Measurements from ENCODE around the gene FOXO6. TPM values are rescaled to one million over a fixed set of nuclear protein-coding genes. Genes with fewer than 3 reads are reported as not detected.

FOXO6 gene
- total RNA-seq, 1 donor from 2014 or later: 1.4 TPM

DNA sequence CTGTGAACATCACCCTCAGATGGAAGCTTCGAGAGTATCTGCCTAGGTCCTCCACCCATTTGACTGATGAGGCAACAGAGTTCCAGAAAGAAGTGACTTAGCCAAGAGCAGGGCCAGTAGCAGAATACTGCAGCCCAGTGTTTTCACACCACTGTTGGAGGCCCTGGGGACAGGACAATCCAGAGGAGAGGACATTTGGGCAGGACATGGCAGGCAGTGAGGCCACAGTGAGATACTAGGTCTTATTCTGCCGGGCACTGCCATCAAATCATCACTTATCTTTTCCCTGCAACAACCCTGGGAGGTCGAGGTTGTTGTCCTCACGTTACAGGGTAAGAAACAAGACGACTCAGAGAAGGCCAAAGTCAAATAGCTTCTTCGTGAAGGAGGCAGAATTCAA, 5.5 kb upstream of the FOXO6 start:
- no peak overlapping the region for H3K4me3 Mint-ChIP-seq
- TF ChIP-seq, protein P1, sequence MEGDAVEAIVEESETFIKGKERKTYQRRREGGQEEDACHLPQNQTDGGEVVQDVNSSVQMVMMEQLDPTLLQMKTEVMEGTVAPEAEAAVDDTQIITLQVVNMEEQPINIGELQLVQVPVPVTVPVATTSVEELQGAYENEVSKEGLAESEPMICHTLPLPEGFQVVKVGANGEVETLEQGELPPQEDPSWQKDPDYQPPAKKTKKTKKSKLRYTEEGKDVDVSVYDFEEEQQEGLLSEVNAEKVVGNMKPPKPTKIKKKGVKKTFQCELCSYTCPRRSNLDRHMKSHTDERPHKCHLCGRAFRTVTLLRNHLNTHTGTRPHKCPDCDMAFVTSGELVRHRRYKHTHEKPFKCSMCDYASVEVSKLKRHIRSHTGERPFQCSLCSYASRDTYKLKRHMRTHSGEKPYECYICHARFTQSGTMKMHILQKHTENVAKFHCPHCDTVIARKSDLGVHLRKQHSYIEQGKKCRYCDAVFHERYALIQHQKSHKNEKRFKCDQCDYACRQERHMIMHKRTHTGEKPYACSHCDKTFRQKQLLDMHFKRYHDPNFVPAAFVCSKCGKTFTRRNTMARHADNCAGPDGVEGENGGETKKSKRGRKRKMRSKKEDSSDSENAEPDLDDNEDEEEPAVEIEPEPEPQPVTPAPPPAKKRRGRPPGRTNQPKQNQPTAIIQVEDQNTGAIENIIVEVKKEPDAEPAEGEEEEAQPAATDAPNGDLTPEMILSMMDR (conservative IDR thresholded peaks at IDR 0.05): no peak
- no peak overlapping the region for H3K27ac Mint-ChIP-seq (ENCODE audit: unreplicated experiment)
- peaks cover 17% of the 10 kb centered on the region for H3K27me3 Mint-ChIP-seq (ENCODE audit: low read depth)
- H3K36me3 Mint-ChIP-seq (ENCODE audit: low read depth): no peaks in the 10 kb centered on the region
- peaks cover 19% of the 10 kb centered on the region for H3K4me1 Mint-ChIP-seq
- no peaks in the 10 kb centered on the region for H3K9me3 Mint-ChIP-seq
- DNase-seq (ENCODE audit: low read depth, low spot score): no peak

DNA sequence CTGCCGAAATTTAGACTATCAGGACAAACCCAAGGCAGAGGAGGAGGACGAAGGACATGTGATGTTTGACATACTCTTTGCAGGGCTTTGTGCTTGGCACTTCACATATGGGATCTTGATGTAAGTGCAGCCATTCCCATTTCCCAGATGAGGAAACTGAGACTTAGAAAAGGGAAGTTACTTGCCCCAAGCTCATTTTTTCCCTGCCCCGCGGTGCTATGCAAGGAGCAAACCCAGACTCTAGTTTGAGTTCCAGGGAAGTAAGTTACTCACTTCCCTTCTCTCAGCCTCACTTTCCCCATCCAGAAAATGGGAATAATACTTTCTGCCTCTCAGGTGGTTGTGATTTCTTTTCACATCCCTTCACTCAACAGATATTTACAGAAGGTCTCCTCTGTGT, 4.5 kb upstream of the FOXO6 start:
- no peak for DNase-seq (ENCODE audit: low read depth, low spot score)
- TF ChIP-seq, protein P1 (conservative IDR thresholded peaks at IDR 0.05): no peak
- no peak overlapping the region for H3K27ac Mint-ChIP-seq (ENCODE audit: unreplicated experiment)
- peaks cover 19% of the 10 kb centered on the region for H3K4me1 Mint-ChIP-seq
- H3K9me3 Mint-ChIP-seq: no peaks in the 10 kb centered on the region
- H3K4me3 Mint-ChIP-seq: no peak overlapping the region
- peaks cover 18% of the 10 kb centered on the region for H3K27me3 Mint-ChIP-seq (ENCODE audit: low read depth)
- no peaks in the 10 kb centered on the region for H3K36me3 Mint-ChIP-seq (ENCODE audit: low read depth)

DNA sequence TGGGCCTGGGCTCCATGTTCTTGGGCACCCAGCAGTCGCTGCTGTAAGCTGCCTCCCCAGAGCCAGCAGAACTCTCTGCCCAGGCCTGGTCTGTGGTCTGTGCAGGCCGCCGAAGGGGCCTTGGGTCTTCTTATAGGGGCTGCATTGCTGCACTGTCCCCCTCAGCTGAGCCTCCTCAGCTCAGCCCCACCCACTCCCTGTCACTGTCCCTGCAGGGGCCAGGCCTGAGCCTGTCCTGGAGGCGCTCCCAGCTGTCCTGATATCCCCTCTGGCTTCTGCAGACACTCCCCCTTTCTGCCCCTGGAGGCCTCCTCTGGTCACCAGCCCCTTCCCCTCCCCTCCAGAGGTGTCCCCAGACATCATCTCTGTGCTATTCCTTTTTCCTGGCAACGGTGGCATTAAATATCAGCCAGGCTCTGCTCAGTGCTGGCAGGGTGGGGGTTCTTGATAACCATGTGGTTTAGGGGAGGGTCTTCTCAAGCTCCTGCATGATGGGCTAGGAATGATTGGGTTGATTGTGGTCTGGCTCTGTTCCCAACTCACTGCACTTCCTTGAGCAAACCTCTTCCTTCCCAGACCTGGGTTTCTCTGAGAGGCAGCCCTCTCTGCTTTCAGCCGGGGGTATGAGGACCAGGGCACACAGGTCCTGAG, 3.7 kb upstream of the FOXO6 start:
- H3K4me3 Mint-ChIP-seq: no peak overlapping the region
- peaks cover 24% of the 10 kb centered on the region for H3K27me3 Mint-ChIP-seq (ENCODE audit: low read depth)
- TF ChIP-seq, protein P1 (conservative IDR thresholded peaks at IDR 0.05): no peak
- H3K27ac Mint-ChIP-seq (ENCODE audit: unreplicated experiment): no peak overlapping the region
- H3K9me3 Mint-ChIP-seq: no peaks in the 10 kb centered on the region
- H3K36me3 Mint-ChIP-seq (ENCODE audit: low read depth): no peaks in the 10 kb centered on the region
- DNase-seq (ENCODE audit: low read depth, low spot score): no peak
- peaks cover 12% of the 10 kb centered on the region for H3K4me1 Mint-ChIP-seq

DNA sequence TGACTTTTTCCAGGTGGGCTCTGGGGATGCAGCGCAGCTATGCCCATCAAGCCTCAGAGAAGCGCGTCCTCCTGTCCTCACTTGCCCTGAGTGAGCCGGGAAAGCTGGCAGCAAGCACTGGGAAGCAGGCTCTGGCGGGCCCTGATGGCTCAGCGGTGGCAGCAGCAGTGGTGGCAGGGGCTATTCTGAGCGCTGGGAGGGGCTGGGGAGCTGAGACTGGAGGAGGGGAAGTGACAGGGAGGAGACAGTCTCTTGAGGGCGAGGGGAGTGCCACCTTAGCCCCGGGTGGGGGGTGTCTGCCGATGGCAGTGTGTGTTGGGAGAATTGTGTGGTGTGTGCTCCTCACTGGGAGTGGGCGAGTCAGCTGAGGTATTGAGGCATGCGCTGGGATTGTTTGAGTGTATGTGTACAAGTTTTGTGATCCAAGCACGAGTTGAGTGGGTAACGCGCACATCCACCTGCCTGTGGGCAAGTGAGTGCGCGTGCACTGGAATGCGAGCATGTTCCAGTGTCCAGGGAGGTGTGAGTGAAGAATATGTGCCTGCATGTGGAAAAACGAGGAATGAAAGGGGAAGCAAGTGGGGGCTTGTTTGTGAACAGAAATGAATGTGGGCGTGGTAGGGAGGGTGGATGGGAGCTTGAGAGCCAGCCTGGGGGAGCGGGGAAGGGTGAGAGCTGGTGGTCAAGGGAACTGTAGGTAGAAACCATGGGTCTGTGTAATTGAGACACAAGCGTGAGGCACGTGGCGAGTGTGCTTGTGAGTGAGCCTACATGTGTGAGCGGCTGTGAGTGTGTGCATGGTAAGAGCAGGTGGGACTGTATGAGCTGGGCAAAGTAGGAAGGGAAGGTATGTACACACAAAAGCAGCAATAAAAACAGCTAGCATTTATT, 2.9 kb upstream of the FOXO6 start:
- Mint-ChIP-seq H3K27me3 (ENCODE audit: low read depth) (peaks cover 32% of the 10 kb centered on the region), H3K27ac (ENCODE audit: unreplicated experiment) (no peak overlapping the region), H3K36me3 (ENCODE audit: low read depth) (no peaks in the 10 kb centered on the region), H3K4me1 (peaks cover 12% of the 10 kb centered on the region), H3K9me3 (no peaks in the 10 kb centered on the region), H3K4me3 (peak overlapping the region; percentile 25)
- TF ChIP-seq, protein P1 (conservative IDR thresholded peaks at IDR 0.05): no peak
- no peak for DNase-seq (ENCODE audit: low read depth, low spot score)

DNA sequence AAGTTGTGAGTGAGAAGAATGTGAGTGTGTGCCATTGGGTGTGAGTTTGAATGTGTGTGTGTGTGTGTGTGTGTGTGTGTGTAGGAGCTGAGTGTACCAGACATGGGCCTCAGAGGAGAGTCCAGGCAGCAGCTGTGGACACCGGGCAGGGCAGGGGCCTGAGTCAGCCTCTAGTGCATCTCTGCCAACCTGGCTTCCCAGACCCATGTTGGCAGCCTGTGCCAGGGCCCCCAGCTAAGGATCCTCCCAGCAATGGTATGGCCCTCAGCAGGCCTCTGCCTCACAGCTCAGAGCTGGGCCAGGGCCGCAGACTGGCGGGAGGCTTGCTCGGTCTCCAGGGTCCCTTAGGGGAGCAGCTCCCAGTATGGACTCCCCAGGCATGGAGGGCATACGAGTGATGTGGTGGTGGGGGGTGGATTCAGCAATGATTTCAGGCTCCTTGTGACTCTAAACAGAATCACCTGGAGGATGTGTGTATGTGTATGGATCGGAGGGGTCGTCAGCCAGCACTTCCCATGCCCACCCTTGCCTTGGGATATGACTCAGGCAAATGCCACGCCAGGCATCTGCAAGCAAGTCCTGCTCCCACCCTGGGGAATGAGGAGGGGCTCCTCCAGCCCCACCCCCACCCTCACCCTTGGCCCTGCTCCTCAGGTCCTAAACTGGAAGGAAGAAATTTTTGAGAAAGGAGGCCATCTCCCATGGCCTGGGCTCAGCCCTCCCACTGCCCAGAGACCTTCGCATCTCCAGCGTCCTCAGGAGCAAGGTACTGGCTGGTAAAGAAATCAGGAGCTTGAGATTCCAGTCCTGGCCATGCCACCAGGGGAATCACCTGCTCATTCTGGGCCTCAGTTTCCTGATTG, 1.8 kb upstream of the FOXO6 start:
- Mint-ChIP-seq H3K4me3 (peak overlapping the region; percentile 78), H3K36me3 (ENCODE audit: low read depth) (no peaks in the 10 kb centered on the region), H3K27ac (ENCODE audit: unreplicated experiment) (peak overlapping the region; percentile 62), H3K9me3 (no peaks in the 10 kb centered on the region), H3K4me1 (peaks cover 12% of the 10 kb centered on the region), H3K27me3 (ENCODE audit: low read depth) (peaks cover 41% of the 10 kb centered on the region)
- no peak for DNase-seq (ENCODE audit: low read depth, low spot score)
- TF ChIP-seq, protein P1 (conservative IDR thresholded peaks at IDR 0.05): no peak
